Subcutaneous adipose tissue (tissue), 4 donors: ENCODE results near the gene BLVRB. TPM values are rescaled to one million over a fixed set of nuclear protein-coding genes. Genes with fewer than 3 reads are reported as not detected.

Experiments used
- CTCF ChIP-seq: fragments of 450-650 bp; IDR thresholded peaks from one replicate; pipeline ENCODE4 v1.5.1; 2016; ENCODE audit warnings: low read depth, mild to moderate bottlenecking, control low read depth, antibody characterized with exemption, moderate library complexity
- total RNA-seq, 4 donors: library from RNA; depleted of rRNA; stranded (reverse); fragments of >200 nt; gene quantifications; one replicate each; pipeline ENCODE4 v1.1.0, GENCODE V29; 2016

Gene BLVRB
- total RNA-seq, 4 donors from 2014 or later: 213 to 378 (median 247) TPM

GRCh38 chr19:40414542-40415535 lies 50.7 kb downstream of the BLVRB start:
- no peak for TF ChIP-seq CTCF

GRCh38 chr19:40413291-40413845 lies 52.2 kb downstream of the BLVRB start, which contains the start of gene PRX:
Gene PRX (minus strand): TSS chr19:40413378. CDS start chr19:40407932, 5,446 bp downstream.
- no peak for TF ChIP-seq CTCF

GRCh38 chr19:40412866-40413265 lies 52.7 kb downstream of the BLVRB start:
- no peak for TF ChIP-seq CTCF

- TF ChIP-seq CTCF: no peak
Observed at GRCh38 chr19:40411958-40412499, 53.5 kb downstream of the BLVRB start.

- no peak for TF ChIP-seq CTCF
Observed at GRCh38 chr19:40411125-40411842, 54.3 kb downstream of the BLVRB start.

- TF ChIP-seq CTCF: no peak
Observed at GRCh38 chr19:40410030-40410389, 55.5 kb downstream of the BLVRB start.
